A204.1 (cell line): ENCODE data around the gene PNMA8C.
"Not testable (repeated sequence)": the region's sequence is repeated elsewhere in the genome, so short reads cannot be mapped to it uniquely, and the experiment has no call there.

Source experiments
- FAIRE-seq: peaks from 2 replicates; lab custom pipeline; 2012; peaks lifted over from hg19 to GRCh38; lab: Jason Lieb, UNC

Gene PNMA8C

GRCh38 chr19:46411088-46411924, 17.4 kb downstream of the PNMA8C start:
- no peak for FAIRE-seq

GRCh38 chr19:46410205-46411087, 18.3 kb downstream of the PNMA8C start:
- FAIRE-seq = no peak

GRCh38 chr19:46409191-46409590, 19.5 kb downstream of the PNMA8C start:
- FAIRE-seq = no peak

GRCh38 chr19:46408664-46409039, 20.1 kb downstream of the PNMA8C start:
- FAIRE-seq = no peak

GRCh38 chr19:46407856-46408663, 20.7 kb downstream of the PNMA8C start:
- FAIRE-seq = no peak

- FAIRE-seq = no peak
Measured at GRCh38 chr19:46406976-46407375, 21.8 kb downstream of the PNMA8C start.

GRCh38 chr19:46404753-46405468, 23.8 kb downstream of the PNMA8C start:
- FAIRE-seq = no peak

- FAIRE-seq = no peak
Measured at GRCh38 chr19:46404055-46404752, 24.5 kb downstream of the PNMA8C start.

GRCh38 chr19:46402725-46403124, 26.0 kb downstream of the PNMA8C start:
- no peak for FAIRE-seq

- FAIRE-seq = not testable (repeated sequence)
Measured at GRCh38 chr19:46397801-46398479, 30.8 kb downstream of the PNMA8C start.

GRCh38 chr19:46394402-46394797, 34.3 kb downstream of the PNMA8C start:
- no peak for FAIRE-seq

GRCh38 chr19:46393456-46394401, 35.0 kb downstream of the PNMA8C start:
- FAIRE-seq = no peak

GRCh38 chr19:46392837-46393236, 35.9 kb downstream of the PNMA8C start:
- no peak for FAIRE-seq

GRCh38 chr19:46392252-46392801, 36.4 kb downstream of the PNMA8C start:
- no peak for FAIRE-seq

GRCh38 chr19:46391296-46392251, 37.2 kb downstream of the PNMA8C start:
- FAIRE-seq = no peak

GRCh38 chr19:46390866-46391265, 37.9 kb downstream of the PNMA8C start:
- FAIRE-seq = no peak

GRCh38 chr19:46390121-46390858, 38.4 kb downstream of the PNMA8C start:
- FAIRE-seq = no peak
